Thyroid gland (tissue), 4 donors: ENCODE results near the gene CKS1B.

Experiments
- POLR2A ChIP-seq, 2 donors: fragments of 450-650 bp; IDR thresholded peaks; one replicate each; pipeline ENCODE4 v1.6.1; 2017; ENCODE audit warnings: antibody characterized with exemption in 2 of 2, mild to moderate bottlenecking in 2 of 2, moderate library complexity in 1 of 2
- TF ChIP-seq, protein P1 (sequence below), 6 experiments: fragments of 200-600 bp in 3 of 6; fragments of 450-650 bp in 3 of 6; sonication (generic) in 3 of 6; IDR thresholded peaks; one replicate each; pipeline ENCODE4 v1.5.1; 2016 to 2019; ENCODE audit warnings: antibody characterized with exemption in 6 of 6, mild to moderate bottlenecking in 2 of 6, inconsistent platforms in 1 of 6, moderate library complexity in 1 of 6

DNA sequence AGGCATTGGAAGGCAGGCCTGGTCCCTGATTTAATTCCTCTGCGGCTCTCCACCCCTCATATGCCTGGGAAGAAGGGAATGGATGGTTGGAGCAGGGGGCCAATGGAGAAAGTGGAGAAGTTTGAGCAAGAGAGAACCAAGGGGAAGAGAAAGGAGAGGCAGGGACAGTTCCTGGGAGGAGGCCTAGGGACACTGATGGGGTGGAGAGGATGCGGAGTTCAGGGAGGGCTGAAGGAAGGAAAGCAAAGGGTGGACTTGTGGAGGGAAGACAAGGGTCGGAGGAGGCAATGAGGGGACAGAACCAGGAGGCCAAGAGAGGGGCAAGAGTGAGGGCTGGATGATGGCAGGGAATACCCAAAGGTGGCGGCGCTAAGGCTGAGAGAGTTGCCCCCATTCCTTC is 35.3 kb downstream of the CKS1B start:
- TF ChIP-seq, protein P1, sequence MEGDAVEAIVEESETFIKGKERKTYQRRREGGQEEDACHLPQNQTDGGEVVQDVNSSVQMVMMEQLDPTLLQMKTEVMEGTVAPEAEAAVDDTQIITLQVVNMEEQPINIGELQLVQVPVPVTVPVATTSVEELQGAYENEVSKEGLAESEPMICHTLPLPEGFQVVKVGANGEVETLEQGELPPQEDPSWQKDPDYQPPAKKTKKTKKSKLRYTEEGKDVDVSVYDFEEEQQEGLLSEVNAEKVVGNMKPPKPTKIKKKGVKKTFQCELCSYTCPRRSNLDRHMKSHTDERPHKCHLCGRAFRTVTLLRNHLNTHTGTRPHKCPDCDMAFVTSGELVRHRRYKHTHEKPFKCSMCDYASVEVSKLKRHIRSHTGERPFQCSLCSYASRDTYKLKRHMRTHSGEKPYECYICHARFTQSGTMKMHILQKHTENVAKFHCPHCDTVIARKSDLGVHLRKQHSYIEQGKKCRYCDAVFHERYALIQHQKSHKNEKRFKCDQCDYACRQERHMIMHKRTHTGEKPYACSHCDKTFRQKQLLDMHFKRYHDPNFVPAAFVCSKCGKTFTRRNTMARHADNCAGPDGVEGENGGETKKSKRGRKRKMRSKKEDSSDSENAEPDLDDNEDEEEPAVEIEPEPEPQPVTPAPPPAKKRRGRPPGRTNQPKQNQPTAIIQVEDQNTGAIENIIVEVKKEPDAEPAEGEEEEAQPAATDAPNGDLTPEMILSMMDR (IDR thresholded peaks at IDR 0.05): no peak
- TF ChIP-seq POLR2A (IDR thresholded peaks at IDR 0.05): no peak
